Embryonic facial prominence (tissue), 1 donor: Measurements from ENCODE around the gene ZNF43.
"Not testable (repeated sequence)": the region's sequence is repeated elsewhere in the genome, so short reads cannot be mapped to it uniquely, and the experiment has no call there.

Experiments used
- DNase-seq: peaks from one replicate; pipeline ENCODE4 v3.0.0-alpha.2; 2016; ENCODE audit errors: extremely low spot score

The ZNF43 gene

GRCh38 chr19:21808400-21809000 is 27.5 kb downstream of the ZNF43 start:
- DNase-seq: not testable (repeated sequence)

GRCh38 chr19:21789466-21790085 is 46.4 kb downstream of the ZNF43 start:
- no peak for DNase-seq

GRCh38 chr19:21786936-21787335 is 49.0 kb downstream of the ZNF43 start:
- no peak for DNase-seq

- not testable (repeated sequence) for DNase-seq
Observed at GRCh38 chr19:21775792-21776191, 60.2 kb downstream of the ZNF43 start.

- peak; percentile 79 for DNase-seq
Observed at GRCh38 chr19:21767065-21767800, 68.7 kb downstream of the ZNF43 start, which contains the start of gene ZNF100. ZNF100 (minus strand) TSS chr19:21767579; CDS start chr19:21767429, 150 bp downstream.

GRCh38 chr19:21766705-21767064 is 69.3 kb downstream of the ZNF43 start:
- not testable (repeated sequence) for DNase-seq

GRCh38 chr19:21765151-21765550 is 70.8 kb downstream of the ZNF43 start:
- no peak for DNase-seq

- DNase-seq: not testable (repeated sequence)
Observed at GRCh38 chr19:21761547-21761946, 74.4 kb downstream of the ZNF43 start.

GRCh38 chr19:21758296-21758695 is 77.7 kb downstream of the ZNF43 start:
- no peak for DNase-seq

- DNase-seq: not testable (repeated sequence)
Observed at GRCh38 chr19:21755555-21755954, 80.4 kb downstream of the ZNF43 start.
